Mononuclear cell (primary cell): ENCODE measurements around the gene WDR7. TPM values are rescaled to one million over a fixed set of nuclear protein-coding genes. Genes with fewer than 3 reads are reported as not detected.

ENCODE experiments used
- H3K27me3 ChIP-seq: 2 replicates; pipeline ENCODE4 v1.6.0; 2011; ENCODE audit warnings: low read length, control low read depth; ENCODE audit not compliant: insufficient read depth
- H3K4me1 ChIP-seq: 2 replicates; pipeline ENCODE4 v1.5.1; 2011; ENCODE audit warnings: mild to moderate bottlenecking, low read length, control low read depth; ENCODE audit not compliant: insufficient read depth
- H3K4me3 ChIP-seq: 2 replicates; pipeline ENCODE4 v1.5.1; 2011; ENCODE audit warnings: mild to moderate bottlenecking, low read length, moderate library complexity
- H3K9me3 ChIP-seq: 2 replicates; pipeline ENCODE4 v1.5.1; 2011; ENCODE audit warnings: low read depth, mild to moderate bottlenecking, control low read depth, low read length
- total RNA-seq: library from RNA; depleted of rRNA; stranded (reverse); fragments of >200 nt; gene quantifications from one replicate; pipeline ENCODE4 v1.2.3, GENCODE V29; 2012

Gene WDR7
- total RNA-seq, 1 donor, result 52.7 TPM

- Histone ChIP-seq H3K4me3 (no peak overlapping the region), H3K9me3 (no peaks in the 10 kb centered on the region), H3K4me1 (no peaks in the 10 kb centered on the region)
These were observed 282.3 kb downstream of the WDR7 start for GRCh38 chr18:56933472-56933871.

GRCh38 chr18:56934131-56934530 is 283.0 kb downstream of the WDR7 start:
- no peak overlapping the region for H3K4me3 ChIP-seq
- no peaks in the 10 kb centered on the region for H3K27me3 ChIP-seq
- H3K4me1 ChIP-seq, result no peaks in the 10 kb centered on the region
- no peaks in the 10 kb centered on the region for H3K9me3 ChIP-seq

More at GRCh38 chr18:56933472-56933871, 282.3 kb downstream of the WDR7 start:
- no peaks in the 10 kb centered on the region for H3K27me3 ChIP-seq

DNA sequence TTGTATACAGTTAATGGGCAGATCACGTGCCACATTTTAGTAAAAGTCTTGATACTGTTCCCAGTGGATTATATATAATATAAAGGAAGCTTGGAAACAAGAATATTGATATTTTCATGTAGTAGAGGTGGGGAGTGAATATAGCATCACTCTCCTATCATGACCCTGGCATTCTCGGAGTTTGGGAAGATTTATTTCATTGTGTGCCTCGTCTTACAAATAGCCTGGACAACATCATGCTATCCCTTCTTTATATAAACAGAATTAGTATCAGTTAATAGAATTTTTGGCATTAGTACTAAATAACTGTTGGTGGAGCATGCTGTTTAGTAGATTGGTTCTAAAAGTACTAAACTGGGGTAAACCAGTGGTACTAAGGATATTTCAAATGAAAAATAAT is 283.7 kb downstream of the WDR7 start:
- H3K4me1 ChIP-seq, result no peaks in the 10 kb centered on the region
- H3K27me3 ChIP-seq, result no peaks in the 10 kb centered on the region
- no peaks in the 10 kb centered on the region for H3K9me3 ChIP-seq
- no peak overlapping the region for H3K4me3 ChIP-seq

DNA sequence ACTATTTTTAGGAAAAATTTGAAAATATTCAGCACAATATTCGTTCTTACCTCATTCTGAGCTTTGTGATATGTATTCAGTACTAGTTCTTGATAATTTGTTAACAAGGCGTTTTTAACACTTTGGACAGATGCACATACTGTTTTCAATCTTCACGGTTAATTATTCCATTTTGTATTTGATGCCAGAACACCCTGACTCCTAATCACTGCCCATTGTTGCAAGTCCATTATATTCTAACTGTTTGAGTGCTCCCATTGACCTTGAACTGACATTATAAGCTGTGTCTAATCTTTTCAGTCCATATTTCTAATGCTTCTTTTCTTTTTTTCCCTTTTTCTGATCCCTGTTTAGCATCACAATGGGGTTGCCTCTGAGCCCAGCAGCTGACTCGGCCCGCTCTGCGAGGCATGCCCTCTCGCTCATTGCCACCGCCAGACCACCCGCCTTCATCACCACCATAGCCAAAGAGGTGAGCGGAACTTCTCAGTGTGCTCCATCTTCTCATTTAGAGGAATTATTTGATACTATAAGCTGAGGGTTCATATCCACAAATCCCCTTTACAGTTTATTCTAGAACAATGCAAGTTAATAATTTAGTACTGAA is 284.4 kb downstream of the WDR7 start:
- no peaks in the 10 kb centered on the region for H3K9me3 ChIP-seq
- H3K27me3 ChIP-seq, result no peaks in the 10 kb centered on the region
- no peaks in the 10 kb centered on the region for H3K4me1 ChIP-seq
- H3K4me3 ChIP-seq, result no peak overlapping the region

DNA sequence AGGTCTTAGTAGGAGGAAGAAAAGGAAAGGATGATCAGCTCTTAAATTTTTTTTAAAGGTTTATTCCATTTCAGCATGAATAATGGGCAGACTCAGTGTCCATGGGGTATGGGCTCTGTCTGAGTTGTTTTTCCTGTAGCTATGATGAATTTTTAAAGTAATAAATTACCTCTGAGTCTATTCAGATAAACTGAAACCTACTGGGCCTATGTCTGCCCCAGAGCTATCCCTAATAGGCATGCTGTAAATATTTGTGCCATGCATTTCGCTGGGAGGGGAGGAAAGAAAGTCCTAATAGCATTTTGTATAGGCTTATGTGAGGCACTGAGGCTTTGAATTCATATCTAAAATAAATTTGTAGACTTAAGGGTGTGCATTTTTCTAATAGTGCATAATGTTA is 285.3 kb downstream of the WDR7 start:
- H3K4me1 ChIP-seq, result no peaks in the 10 kb centered on the region
- no peaks in the 10 kb centered on the region for H3K9me3 ChIP-seq
- H3K4me3 ChIP-seq, result no peak overlapping the region
- no peaks in the 10 kb centered on the region for H3K27me3 ChIP-seq

DNA sequence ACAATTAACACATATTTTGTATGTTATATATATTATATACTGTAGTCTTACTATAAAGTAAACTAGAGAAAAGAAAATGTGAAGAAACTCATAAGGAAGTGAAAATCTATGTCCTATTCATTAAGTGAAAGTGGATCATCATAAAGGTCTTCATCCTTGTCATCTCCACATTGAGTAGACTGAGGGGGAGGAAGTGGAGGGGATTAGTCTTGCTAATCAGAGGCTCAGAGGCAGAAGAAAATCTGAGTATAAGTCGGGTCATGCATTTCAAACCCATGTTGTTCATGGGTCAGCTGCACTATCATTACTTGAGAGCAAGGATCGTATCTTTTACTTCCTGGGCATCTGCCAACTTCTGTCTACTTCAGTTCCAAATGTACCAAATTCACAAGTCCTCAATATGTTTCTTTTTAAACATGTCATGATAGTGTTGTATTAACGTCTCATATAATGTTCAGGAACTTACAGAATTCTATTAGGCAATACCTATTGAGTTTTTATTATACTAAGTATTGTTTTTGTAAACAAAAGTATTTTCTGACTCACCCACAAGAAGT is 286.8 kb downstream of the WDR7 start:
- Histone ChIP-seq H3K4me3 (no peak overlapping the region), H3K27me3 (no peaks in the 10 kb centered on the region), H3K9me3 (no peaks in the 10 kb centered on the region), H3K4me1 (no peaks in the 10 kb centered on the region)

- H3K4me1 ChIP-seq, result no peaks in the 10 kb centered on the region
- no peaks in the 10 kb centered on the region for H3K27me3 ChIP-seq
- H3K9me3 ChIP-seq, result no peaks in the 10 kb centered on the region
- no peak overlapping the region for H3K4me3 ChIP-seq
These were observed 294.3 kb downstream of the WDR7 start for GRCh38 chr18:56945171-56946083.

DNA sequence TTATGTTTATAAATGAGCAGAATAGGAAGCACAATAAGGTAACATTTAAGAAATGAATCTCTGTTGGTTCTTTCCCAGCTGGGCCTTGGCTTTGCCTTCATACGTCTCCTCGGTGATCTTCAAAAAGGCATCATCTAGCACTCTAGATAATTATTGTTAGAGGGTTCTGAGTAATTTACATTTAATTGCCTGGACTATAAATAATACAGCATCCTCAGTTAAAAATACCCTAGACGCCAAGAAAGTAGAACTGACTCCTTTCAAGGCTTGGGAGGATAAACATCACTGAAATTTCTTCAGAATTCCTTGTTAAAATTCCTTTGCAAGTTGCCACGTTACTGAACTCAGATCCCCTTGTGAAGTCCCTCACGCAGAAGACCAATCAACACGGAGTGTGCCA is 296.1 kb downstream of the WDR7 start:
- Histone ChIP-seq H3K9me3 (no peaks in the 10 kb centered on the region), H3K4me1 (no peaks in the 10 kb centered on the region), H3K4me3 (no peak overlapping the region), H3K27me3 (no peaks in the 10 kb centered on the region)

DNA sequence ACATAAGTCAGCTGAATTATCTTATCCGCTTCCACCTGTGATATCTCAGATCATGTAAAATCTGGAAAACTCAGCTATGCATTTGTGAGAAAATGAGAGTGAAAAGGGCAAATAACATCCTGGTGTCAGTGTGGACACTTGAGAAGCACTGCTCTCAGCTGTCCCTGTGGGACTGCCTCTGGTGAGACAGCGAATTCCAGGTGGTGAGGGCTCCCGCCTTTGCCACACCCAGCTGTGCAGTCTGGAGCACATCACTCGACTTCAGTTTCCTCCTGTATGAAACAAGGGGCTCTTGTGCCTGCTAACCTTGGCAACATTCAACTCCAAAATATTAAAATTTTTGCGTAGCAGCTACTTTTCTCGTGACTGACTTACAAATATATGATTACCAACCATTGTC is 300.9 kb downstream of the WDR7 start:
- Histone ChIP-seq H3K4me1 (no peaks in the 10 kb centered on the region), H3K9me3 (no peaks in the 10 kb centered on the region), H3K4me3 (no peak overlapping the region), H3K27me3 (no peaks in the 10 kb centered on the region)

DNA sequence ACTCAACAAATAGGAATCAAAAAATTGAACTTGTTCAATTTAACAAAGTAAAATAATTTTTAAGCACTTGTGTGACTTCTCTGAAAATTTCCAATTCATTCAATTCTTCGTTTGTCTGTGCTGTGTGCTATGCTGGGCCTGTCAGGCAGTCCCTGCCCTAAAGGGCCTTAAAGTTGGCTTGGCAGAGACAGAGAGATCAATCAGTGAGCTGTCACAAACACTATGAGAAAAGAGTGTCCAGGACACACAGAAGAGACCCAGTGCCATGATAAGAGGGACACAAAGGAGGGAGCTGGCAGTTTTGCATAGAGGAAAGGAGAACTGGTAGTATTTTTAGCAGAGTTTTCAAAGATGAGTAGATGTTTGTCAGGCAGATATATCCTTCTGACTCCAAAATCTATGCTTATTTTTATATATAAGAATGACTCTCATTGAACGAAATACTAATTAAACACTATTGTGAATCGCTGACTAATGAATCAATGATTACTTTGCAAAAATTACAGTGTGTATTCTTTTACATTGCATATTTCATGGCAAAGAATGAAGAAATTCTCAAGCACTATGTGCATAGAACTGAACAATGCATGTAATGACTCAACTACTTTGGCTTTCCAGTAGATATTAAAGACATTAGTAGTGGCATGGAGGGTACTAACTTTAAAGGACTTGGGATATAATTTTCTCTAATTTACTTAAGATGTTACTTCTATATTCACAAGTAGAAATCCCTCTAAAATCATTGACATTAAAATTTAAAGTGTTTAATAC is 302.5 kb downstream of the WDR7 start:
- H3K4me1 ChIP-seq, result no peaks in the 10 kb centered on the region
- no peaks in the 10 kb centered on the region for H3K27me3 ChIP-seq
- no peak overlapping the region for H3K4me3 ChIP-seq
- no peaks in the 10 kb centered on the region for H3K9me3 ChIP-seq

DNA sequence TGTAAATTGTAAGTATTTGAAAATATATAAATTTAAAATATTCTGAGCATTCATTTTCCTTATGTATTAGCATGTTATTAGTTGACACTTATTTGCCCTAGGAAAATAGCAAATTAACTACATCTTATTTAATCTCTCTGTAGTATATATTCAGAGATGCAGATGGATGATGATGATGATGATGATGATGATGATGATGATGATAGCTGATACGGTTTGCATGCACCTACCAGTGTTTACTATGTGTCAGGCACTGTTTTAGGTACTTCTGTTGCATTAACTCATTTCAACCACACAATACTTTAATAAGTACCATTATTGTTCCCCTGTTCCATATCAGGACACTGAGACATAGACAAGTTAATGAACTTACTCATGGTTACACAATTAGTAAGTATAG is 304.3 kb downstream of the WDR7 start:
- no peaks in the 10 kb centered on the region for H3K4me1 ChIP-seq
- H3K27me3 ChIP-seq, result no peaks in the 10 kb centered on the region
- H3K9me3 ChIP-seq, result no peaks in the 10 kb centered on the region
- no peak overlapping the region for H3K4me3 ChIP-seq

- no peak overlapping the region for H3K4me3 ChIP-seq
- no peaks in the 10 kb centered on the region for H3K27me3 ChIP-seq
- no peaks in the 10 kb centered on the region for H3K9me3 ChIP-seq
- H3K4me1 ChIP-seq, result no peaks in the 10 kb centered on the region
These were observed 308.0 kb downstream of the WDR7 start for GRCh38 chr18:56959120-56959519.

- no peaks in the 10 kb centered on the region for H3K9me3 ChIP-seq
- H3K4me3 ChIP-seq, result no peak overlapping the region
- no peaks in the 10 kb centered on the region for H3K4me1 ChIP-seq
- no peaks in the 10 kb centered on the region for H3K27me3 ChIP-seq
These were observed 311.2 kb downstream of the WDR7 start for GRCh38 chr18:56962322-56962721.

DNA sequence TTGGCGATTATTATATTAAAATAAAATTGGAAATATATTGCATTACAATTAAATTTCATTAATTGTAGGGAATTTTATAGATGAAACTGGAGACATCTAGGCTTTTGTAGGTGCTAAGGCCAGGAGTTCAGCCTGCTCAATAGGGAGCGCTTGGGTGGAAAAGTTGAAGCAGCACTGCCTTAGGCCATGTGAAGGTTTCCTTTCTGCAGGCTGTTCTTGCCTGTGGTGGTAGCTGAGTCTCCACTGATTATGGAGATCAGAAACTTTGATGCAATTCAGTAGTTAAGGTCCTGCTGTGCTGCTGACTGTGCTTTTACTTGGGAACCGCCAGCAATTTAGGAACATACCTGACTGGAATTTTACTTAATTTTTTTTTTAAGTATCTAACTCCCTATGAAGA is 315.9 kb downstream of the WDR7 start:
- Histone ChIP-seq H3K27me3 (no peaks in the 10 kb centered on the region), H3K4me3 (no peak overlapping the region), H3K4me1 (no peaks in the 10 kb centered on the region)

GRCh38 chr18:56973487-56973886 is 322.3 kb downstream of the WDR7 start:
- no peaks in the 10 kb centered on the region for H3K27me3 ChIP-seq
- no peak overlapping the region for H3K4me3 ChIP-seq
- H3K9me3 ChIP-seq, result no peaks in the 10 kb centered on the region
- H3K4me1 ChIP-seq, result no peaks in the 10 kb centered on the region

More for the DNA sequence above, 315.9 kb downstream of the WDR7 start:
- H3K9me3 ChIP-seq, result no peaks in the 10 kb centered on the region
